ENCODE results near the gene DUSP23.

Gene DUSP23

GRCh38 chr1:159786966-159787365, 6.2 kb downstream of the DUSP23 start:
- no peak for DNase-seq

GRCh38 chr1:159790237-159790917, 9.6 kb downstream of the DUSP23 start:
- DNase-seq, result no peak

- no peak for DNase-seq
These were observed 10.3 kb downstream of the DUSP23 start for GRCh38 chr1:159791031-159791430.

- no peak for DNase-seq
These were observed 10.7 kb downstream of the DUSP23 start for GRCh38 chr1:159791461-159791860.

- no peak for DNase-seq
These were observed 14.8 kb downstream of the DUSP23 start for GRCh38 chr1:159795534-159795933.

- DNase-seq, result peak; percentile 7
These were observed 18.1 kb downstream of the DUSP23 start for GRCh38 chr1:159798893-159799292.

- DNase-seq, result no peak
These were observed 18.8 kb downstream of the DUSP23 start for GRCh38 chr1:159799446-159799985.

GRCh38 chr1:159800177-159800930, 19.6 kb downstream of the DUSP23 start:
- DNase-seq, result no peak

GRCh38 chr1:159802111-159802510, 21.3 kb downstream of the DUSP23 start, which contains the start of gene FCRL6:
Gene FCRL6 (plus strand): TSS chr1:159802360. CDS start chr1:159802425, 65 bp downstream.
- no peak for DNase-seq

GRCh38 chr1:159803956-159804689, 23.4 kb downstream of the DUSP23 start:
- no peak for DNase-seq

GRCh38 chr1:159804924-159805323, 24.2 kb downstream of the DUSP23 start:
- DNase-seq, result no peak

GRCh38 chr1:159815926-159816325, 35.2 kb downstream of the DUSP23 start:
- no peak for DNase-seq

GRCh38 chr1:159817276-159818041, 36.7 kb downstream of the DUSP23 start:
- DNase-seq, result no peak

GRCh38 chr1:159821171-159821867, 40.6 kb downstream of the DUSP23 start:
- DNase-seq, result no peak

GRCh38 chr1:159823406-159823805, 42.6 kb downstream of the DUSP23 start:
- no peak for DNase-seq

GRCh38 chr1:159825564-159825963, 44.8 kb downstream of the DUSP23 start:
- no peak for DNase-seq

- no peak for DNase-seq
These were observed 45.8 kb downstream of the DUSP23 start, which contains the start of gene SLAMF8 for GRCh38 chr1:159826441-159827101. Gene SLAMF8 (plus strand): TSS chr1:159826873. CDS start chr1:159826899, 26 bp downstream.

- DNase-seq, result no peak
These were observed 46.3 kb downstream of the DUSP23 start for GRCh38 chr1:159827102-159827490.

- no peak for DNase-seq
These were observed 46.8 kb downstream of the DUSP23 start for GRCh38 chr1:159827549-159827948.

- DNase-seq, result no peak
These were observed 47.4 kb downstream of the DUSP23 start for GRCh38 chr1:159828176-159828575.
